ENCODE measurements around the gene ZNF580.

DNA sequence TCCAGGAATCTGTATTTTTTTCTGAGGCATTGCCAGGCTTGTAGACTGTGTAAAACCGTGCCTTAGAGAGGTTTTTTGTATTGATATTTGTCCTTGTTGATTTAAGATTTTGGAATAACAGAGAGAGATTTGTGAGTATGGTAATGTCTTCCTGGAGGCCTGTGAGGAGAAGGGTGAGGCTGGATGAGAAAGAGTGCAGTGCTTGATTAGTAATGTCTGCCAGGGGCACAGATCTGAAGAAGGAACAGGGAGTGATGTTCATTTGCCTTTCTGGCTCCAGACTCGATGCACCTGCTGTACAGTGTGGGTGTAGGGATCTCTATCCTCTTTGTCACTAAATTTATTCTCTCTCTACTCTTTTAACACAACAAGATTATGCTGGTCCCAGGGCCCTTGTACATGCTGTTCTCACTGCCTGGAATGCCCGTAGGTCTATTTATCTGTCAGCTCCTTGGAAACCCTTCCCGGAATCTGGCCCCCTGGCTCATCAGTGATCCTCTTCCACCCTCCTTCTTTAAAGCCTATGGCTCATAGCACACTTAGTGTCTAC is 45.7 kb upstream of the ZNF580 start:
- TF ChIP-seq CTCF (IDR thresholded peaks at IDR 0.05; ENCODE audit: low read length): no peak
- no peak for TF ChIP-seq EZH2 (IDR thresholded peaks at IDR 0.05; ENCODE audit: borderline replicate concordance, low read length)
